Endodermal cell (in vitro differentiated cells): Measurements from ENCODE around the gene SND1. TPM values are rescaled to one million over a fixed set of nuclear protein-coding genes. Genes with fewer than 3 reads are reported as not detected.

Experiments
- DNase-seq: peaks from one replicate; pipeline ENCODE4 v3.0.0-alpha.2; 2017
- H3K27ac ChIP-seq: 2 replicates; pipeline ENCODE4 v1.5.1; 2013; ENCODE audit warnings: mild to moderate bottlenecking, low read depth, low read length, moderate library complexity
- H3K27me3 ChIP-seq: 2 replicates; pipeline ENCODE4 v1.6.1; 2013; ENCODE audit warnings: mild to moderate bottlenecking, low read length, moderate library complexity; ENCODE audit not compliant: insufficient read depth, control insufficient read depth, poor library complexity, severe bottlenecking
- H3K36me3 ChIP-seq: 2 replicates; pipeline ENCODE4 v1.7.0; 2013; ENCODE audit warnings: mild to moderate bottlenecking, low read length, moderate library complexity; ENCODE audit not compliant: control insufficient read depth, insufficient read depth
- H3K4me1 ChIP-seq: one replicate; pipeline ENCODE4 v1.7.0; 2013; ENCODE audit warnings: low read length; ENCODE audit not compliant: control insufficient read depth, insufficient read depth
- H3K4me3 ChIP-seq: 2 replicates; pipeline ENCODE4 v1.5.1; 2013; ENCODE audit warnings: mild to moderate bottlenecking, low read length, moderate library complexity
- H3K9ac ChIP-seq: 2 replicates; pipeline ENCODE4 v1.6.1; 2013; ENCODE audit warnings: mild to moderate bottlenecking, low read length, moderate library complexity; ENCODE audit not compliant: poor library complexity, severe bottlenecking; ENCODE audit errors: extremely low read depth
- H3K9me3 ChIP-seq: 2 replicates; pipeline ENCODE4 v1.6.1; 2013; ENCODE audit warnings: mild to moderate bottlenecking, low read length, moderate library complexity; ENCODE audit not compliant: control insufficient read depth
- H3K27ac Mint-ChIP-seq: 2 replicates; pipeline ENCODE4 v1.8.0; 2020; ENCODE audit warnings: mixed read lengths
- H3K27me3 Mint-ChIP-seq: 2 replicates; pipeline ENCODE4 v1.8.0; 2021; ENCODE audit warnings: mild to moderate bottlenecking, mixed read lengths; ENCODE audit not compliant: insufficient read depth
- H3K36me3 Mint-ChIP-seq: 2 replicates; pipeline ENCODE4 v1.8.0; 2020; ENCODE audit warnings: low read depth, mixed read lengths
- H3K4me1 Mint-ChIP-seq: 2 replicates; pipeline ENCODE4 v1.8.0; 2020; ENCODE audit warnings: mixed read lengths
- H3K4me3 Mint-ChIP-seq: 2 replicates; pipeline ENCODE4 v1.8.0; 2020; ENCODE audit warnings: mild to moderate bottlenecking, moderate library complexity, mixed read lengths
- H3K9me3 Mint-ChIP-seq: 2 replicates; pipeline ENCODE4 v1.8.0; 2020; ENCODE audit warnings: mild to moderate bottlenecking, mixed read lengths
- CTCF ChIP-seq: fragments of 200-600 bp; sonication (generic); conservative IDR thresholded peaks from 2 replicates; pipeline ENCODE4 v1.5.0; 2021; ENCODE audit warnings: antibody characterized with exemption, mild to moderate bottlenecking
- whole genome bisulfite sequencing, 2 experiments: methylation state at CpG; one replicate each; pipeline versions ENCODE4 v1.1.5 to v1.1.7; 2013; ENCODE audit warnings: missing lambda C conversion rate in 2 of 2, mixed read lengths in 1 of 2; ENCODE audit not compliant: insufficient coverage in 1 of 2, insufficient read length in 1 of 2; 5-methylcytosine and 5-hydroxymethylcytosine counted together
- total RNA-seq, 2 donors: library from RNA; stranded (reverse); fragmentation: NEBNext Ultra II Directional in 1 of 2; extraction: Animal tissue kit (Norgen Biotek cat#: 25700) in 1 of 2; gene quantifications; 2 replicates in 1 of 2; 3 replicates in 1 of 2; pipeline ENCODE4 v1.2.1, GENCODE V29; 2021

The SND1 gene
- total RNA-seq, 2 donors from 2014 or later, result 240 to 267 TPM

DNA sequence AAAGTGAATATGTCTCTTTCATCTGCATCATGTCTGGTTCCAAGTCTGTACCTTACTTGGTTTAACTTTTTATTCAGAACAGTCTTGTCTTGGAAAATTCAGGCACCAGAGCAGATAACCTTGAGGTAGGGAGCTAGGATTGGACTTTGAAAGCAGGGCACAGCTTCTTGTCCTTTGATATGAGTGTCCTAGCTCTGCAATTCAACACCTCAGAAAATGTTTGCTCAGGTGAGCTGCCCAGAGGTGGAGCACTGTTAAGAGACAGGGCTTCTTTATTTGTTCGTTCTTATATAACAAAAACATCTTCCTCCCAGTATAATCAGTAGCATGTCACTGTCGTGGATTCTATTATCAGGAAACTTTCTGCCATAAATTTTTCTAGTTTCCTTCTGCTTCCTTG lies 260.9 kb downstream of the SND1 start:
- Mint-ChIP-seq H3K27me3 (no peaks in the 10 kb centered on the region), H3K36me3 (peaks cover 3% of the 10 kb centered on the region)

GRCh38 chr7:127913686-127914085 lies 261.7 kb downstream of the SND1 start:
- peaks cover 15% of the 10 kb centered on the region for H3K4me1 Mint-ChIP-seq
- H3K27ac Mint-ChIP-seq, result no peak overlapping the region
- Histone ChIP-seq H3K27me3 (no peaks in the 10 kb centered on the region), H3K9me3 (no peaks in the 10 kb centered on the region), H3K27ac (no peak overlapping the region), H3K4me1 (no peaks in the 10 kb centered on the region), H3K4me3 (no peak overlapping the region), H3K36me3 (peaks cover 7% of the 10 kb centered on the region), H3K9ac (no peak overlapping the region)
- TF ChIP-seq CTCF, result no peak
- no peak overlapping the region for H3K4me3 Mint-ChIP-seq
- H3K27me3 Mint-ChIP-seq, result no peaks in the 10 kb centered on the region
- 90% methylated on average over 2 of the region's 2 CpGs; no CpG with 5 or more reads in 1 of the 2 experiments for WGBS, 2 experiments
- no peaks in the 10 kb centered on the region for H3K9me3 Mint-ChIP-seq
- peaks cover 3% of the 10 kb centered on the region for H3K36me3 Mint-ChIP-seq
- DNase-seq, result no peak

More for the DNA sequence above, 260.9 kb downstream of the SND1 start:
- WGBS, 2 experiments, result 69 to 83% methylated on average over 2 of the region's 2 CpGs
- H3K4me1 ChIP-seq, result no peaks in the 10 kb centered on the region
- TF ChIP-seq CTCF, result no peak
- Mint-ChIP-seq H3K27ac (no peak overlapping the region), H3K4me1 (peaks cover 15% of the 10 kb centered on the region), H3K9me3 (no peaks in the 10 kb centered on the region), H3K4me3 (no peak overlapping the region)
- H3K27me3 ChIP-seq, result no peaks in the 10 kb centered on the region
- H3K9ac ChIP-seq, result no peak overlapping the region
- no peaks in the 10 kb centered on the region for H3K9me3 ChIP-seq
- DNase-seq, result no peak
- H3K27ac ChIP-seq, result no peak overlapping the region
- H3K36me3 ChIP-seq, result peaks cover 7% of the 10 kb centered on the region
- H3K4me3 ChIP-seq, result no peak overlapping the region

DNA sequence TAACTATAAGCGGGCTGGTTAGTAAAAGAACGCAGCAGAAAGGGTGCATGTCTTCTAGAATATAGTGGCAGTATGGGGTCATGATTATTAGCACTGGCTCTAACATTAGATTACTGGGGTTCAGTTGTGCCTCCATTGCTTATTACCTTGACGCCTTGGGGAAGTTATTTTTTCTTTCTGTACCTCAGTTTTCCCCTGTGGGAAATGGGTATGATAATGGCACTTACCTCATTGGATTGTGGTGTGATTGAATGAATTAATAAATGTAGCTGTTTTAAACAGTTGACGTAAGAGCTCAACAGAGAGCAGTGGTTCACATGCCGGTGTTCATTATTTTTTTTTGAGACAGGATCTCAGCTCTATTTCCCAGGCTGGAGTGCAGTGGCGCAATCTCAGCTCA lies 262.7 kb downstream of the SND1 start:
- no peaks in the 10 kb centered on the region for H3K27me3 Mint-ChIP-seq
- no peak overlapping the region for H3K4me3 Mint-ChIP-seq
- TF ChIP-seq CTCF, result no peak
- H3K36me3 ChIP-seq, result peaks cover 7% of the 10 kb centered on the region
- H3K36me3 Mint-ChIP-seq, result peaks cover 2% of the 10 kb centered on the region
- H3K9ac ChIP-seq, result no peak overlapping the region
- H3K9me3 Mint-ChIP-seq, result no peaks in the 10 kb centered on the region
- no peak overlapping the region for H3K27ac Mint-ChIP-seq
- H3K27me3 ChIP-seq, result no peaks in the 10 kb centered on the region
- no peaks in the 10 kb centered on the region for H3K9me3 ChIP-seq
- H3K4me1 Mint-ChIP-seq, result peaks cover 14% of the 10 kb centered on the region
- H3K4me1 ChIP-seq, result no peaks in the 10 kb centered on the region
- no peak overlapping the region for H3K27ac ChIP-seq
- DNase-seq, result no peak
- WGBS, 2 experiments, result 95 to 97% methylated on average over 5 to 6 of the region's 6 CpGs
- H3K4me3 ChIP-seq, result no peak overlapping the region
